GM23338 (cell line): ENCODE measurements around the gene OSBPL7.

ENCODE experiments used
- CREB1 ChIP-seq: fragments of 250-450 bp; sonication (Bioruptor Pico); IDR thresholded peaks from 2 replicates; pipeline ENCODE4 v1.5.0; 2020; ENCODE audit warnings: low read depth, mild to moderate bottlenecking, moderate library complexity
- EZH2 ChIP-seq: fragments of 200-600 bp; sonication (generic); IDR thresholded peaks from one replicate; pipeline ENCODE4 v1.8.0; 2017; ENCODE audit warnings: antibody characterized with exemption, mild to moderate bottlenecking, low read depth; ENCODE audit not compliant: unreplicated experiment
- EZH2phosphoT487 ChIP-seq: fragments of 200-600 bp; sonication (generic); IDR thresholded peaks from one replicate; pipeline ENCODE4 v1.8.1; 2018; ENCODE audit warnings: antibody characterized with exemption; ENCODE audit not compliant: unreplicated experiment
- POLR2AphosphoS5 ChIP-seq: IDR thresholded peaks from 2 replicates; pipeline ENCODE4 v1.6.1; 2016; ENCODE audit warnings: antibody characterized with exemption, low read depth
- TF ChIP-seq, protein P1 (sequence below): IDR thresholded peaks from 2 replicates; pipeline ENCODE4 v1.6.1; 2016; ENCODE audit warnings: antibody characterized with exemption
- TF ChIP-seq, protein P2 (sequence below), 2 experiments: fragments of 200-600 bp in 1 of 2; sonication (generic) in 1 of 2; conservative IDR thresholded peaks; 2 replicates each; pipeline versions ENCODE4 v1.5.1 to v1.6.1; 2016 to 2017; ENCODE audit warnings: antibody characterized with exemption in 2 of 2, low read depth in 2 of 2, mild to moderate bottlenecking in 2 of 2, moderate library complexity in 1 of 2
- TF ChIP-seq, protein P3 (sequence below): IDR thresholded peaks from one replicate; pipeline ENCODE4 v1.6.1; 2018; ENCODE audit warnings: antibody characterized with exemption; ENCODE audit not compliant: unreplicated experiment

DNA sequence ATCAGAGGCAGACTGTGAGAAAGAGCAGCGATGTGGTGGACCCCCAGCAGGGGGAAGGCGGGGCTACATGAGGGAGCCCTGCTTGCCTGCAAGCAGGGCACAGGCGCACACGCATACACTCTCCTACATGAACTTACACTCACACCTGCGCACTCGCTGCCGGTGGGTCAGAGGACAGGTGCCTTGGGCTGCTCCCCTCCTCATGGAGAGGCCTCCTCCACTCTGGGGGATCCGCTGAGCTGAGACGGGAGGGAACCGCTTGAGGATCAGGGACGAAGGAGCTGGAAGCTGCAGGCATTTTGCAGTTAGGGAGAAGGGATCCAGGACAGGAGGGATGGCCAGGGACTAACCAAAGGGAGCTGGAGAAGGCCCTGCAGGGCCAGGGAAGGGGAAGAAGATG, 14.2 kb downstream of the OSBPL7 start:
- TF ChIP-seq, protein P1, sequence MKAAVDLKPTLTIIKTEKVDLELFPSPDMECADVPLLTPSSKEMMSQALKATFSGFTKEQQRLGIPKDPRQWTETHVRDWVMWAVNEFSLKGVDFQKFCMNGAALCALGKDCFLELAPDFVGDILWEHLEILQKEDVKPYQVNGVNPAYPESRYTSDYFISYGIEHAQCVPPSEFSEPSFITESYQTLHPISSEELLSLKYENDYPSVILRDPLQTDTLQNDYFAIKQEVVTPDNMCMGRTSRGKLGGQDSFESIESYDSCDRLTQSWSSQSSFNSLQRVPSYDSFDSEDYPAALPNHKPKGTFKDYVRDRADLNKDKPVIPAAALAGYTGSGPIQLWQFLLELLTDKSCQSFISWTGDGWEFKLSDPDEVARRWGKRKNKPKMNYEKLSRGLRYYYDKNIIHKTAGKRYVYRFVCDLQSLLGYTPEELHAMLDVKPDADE, result no peak
- TF ChIP-seq, protein P2, sequence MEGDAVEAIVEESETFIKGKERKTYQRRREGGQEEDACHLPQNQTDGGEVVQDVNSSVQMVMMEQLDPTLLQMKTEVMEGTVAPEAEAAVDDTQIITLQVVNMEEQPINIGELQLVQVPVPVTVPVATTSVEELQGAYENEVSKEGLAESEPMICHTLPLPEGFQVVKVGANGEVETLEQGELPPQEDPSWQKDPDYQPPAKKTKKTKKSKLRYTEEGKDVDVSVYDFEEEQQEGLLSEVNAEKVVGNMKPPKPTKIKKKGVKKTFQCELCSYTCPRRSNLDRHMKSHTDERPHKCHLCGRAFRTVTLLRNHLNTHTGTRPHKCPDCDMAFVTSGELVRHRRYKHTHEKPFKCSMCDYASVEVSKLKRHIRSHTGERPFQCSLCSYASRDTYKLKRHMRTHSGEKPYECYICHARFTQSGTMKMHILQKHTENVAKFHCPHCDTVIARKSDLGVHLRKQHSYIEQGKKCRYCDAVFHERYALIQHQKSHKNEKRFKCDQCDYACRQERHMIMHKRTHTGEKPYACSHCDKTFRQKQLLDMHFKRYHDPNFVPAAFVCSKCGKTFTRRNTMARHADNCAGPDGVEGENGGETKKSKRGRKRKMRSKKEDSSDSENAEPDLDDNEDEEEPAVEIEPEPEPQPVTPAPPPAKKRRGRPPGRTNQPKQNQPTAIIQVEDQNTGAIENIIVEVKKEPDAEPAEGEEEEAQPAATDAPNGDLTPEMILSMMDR (conservative IDR thresholded peaks at IDR 0.05; ENCODE audit: low read depth in 2 of 2), result no peak
- no peak for TF ChIP-seq CREB1
- TF ChIP-seq EZH2phosphoT487, result no peak
- no peak for TF ChIP-seq EZH2
- TF ChIP-seq POLR2AphosphoS5, result no peak
- TF ChIP-seq, protein P3, sequence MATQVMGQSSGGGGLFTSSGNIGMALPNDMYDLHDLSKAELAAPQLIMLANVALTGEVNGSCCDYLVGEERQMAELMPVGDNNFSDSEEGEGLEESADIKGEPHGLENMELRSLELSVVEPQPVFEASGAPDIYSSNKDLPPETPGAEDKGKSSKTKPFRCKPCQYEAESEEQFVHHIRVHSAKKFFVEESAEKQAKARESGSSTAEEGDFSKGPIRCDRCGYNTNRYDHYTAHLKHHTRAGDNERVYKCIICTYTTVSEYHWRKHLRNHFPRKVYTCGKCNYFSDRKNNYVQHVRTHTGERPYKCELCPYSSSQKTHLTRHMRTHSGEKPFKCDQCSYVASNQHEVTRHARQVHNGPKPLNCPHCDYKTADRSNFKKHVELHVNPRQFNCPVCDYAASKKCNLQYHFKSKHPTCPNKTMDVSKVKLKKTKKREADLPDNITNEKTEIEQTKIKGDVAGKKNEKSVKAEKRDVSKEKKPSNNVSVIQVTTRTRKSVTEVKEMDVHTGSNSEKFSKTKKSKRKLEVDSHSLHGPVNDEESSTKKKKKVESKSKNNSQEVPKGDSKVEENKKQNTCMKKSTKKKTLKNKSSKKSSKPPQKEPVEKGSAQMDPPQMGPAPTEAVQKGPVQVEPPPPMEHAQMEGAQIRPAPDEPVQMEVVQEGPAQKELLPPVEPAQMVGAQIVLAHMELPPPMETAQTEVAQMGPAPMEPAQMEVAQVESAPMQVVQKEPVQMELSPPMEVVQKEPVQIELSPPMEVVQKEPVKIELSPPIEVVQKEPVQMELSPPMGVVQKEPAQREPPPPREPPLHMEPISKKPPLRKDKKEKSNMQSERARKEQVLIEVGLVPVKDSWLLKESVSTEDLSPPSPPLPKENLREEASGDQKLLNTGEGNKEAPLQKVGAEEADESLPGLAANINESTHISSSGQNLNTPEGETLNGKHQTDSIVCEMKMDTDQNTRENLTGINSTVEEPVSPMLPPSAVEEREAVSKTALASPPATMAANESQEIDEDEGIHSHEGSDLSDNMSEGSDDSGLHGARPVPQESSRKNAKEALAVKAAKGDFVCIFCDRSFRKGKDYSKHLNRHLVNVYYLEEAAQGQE, result no peak
